Activated CD4-positive, alpha-beta T cell treated with anti-CD3 and anti-CD28 coated beads, Interleukin-2, Interleukin-4, amounts not matched to agents 100 ng/mL and 50 ng/mL, durations not matched to agents 16 hours and 8 hours (primary cell): ENCODE data around the gene NPHS1.
"Not testable (repeated sequence)": the region's sequence is repeated elsewhere in the genome, so short reads cannot be mapped to it uniquely, and the experiment has no call there.

Experiments used
- DNase-seq: peaks from one replicate; pipeline ENCODE4 v3.0.0-alpha.2; 2020; ENCODE audit warnings: low spot score

The NPHS1 gene

GRCh38 chr19:35811317-35812219, 40.7 kb downstream of the NPHS1 start:
- no peak for DNase-seq

GRCh38 chr19:35807633-35808032, 44.7 kb downstream of the NPHS1 start:
- DNase-seq, result no peak

GRCh38 chr19:35806597-35806996, 45.7 kb downstream of the NPHS1 start:
- DNase-seq, result no peak

GRCh38 chr19:35805526-35806102, 46.7 kb downstream of the NPHS1 start:
- no peak for DNase-seq

- no peak for DNase-seq
These were observed 50.5 kb downstream of the NPHS1 start for GRCh38 chr19:35801828-35802227.

- no peak for DNase-seq
These were observed 54.6 kb downstream of the NPHS1 start for GRCh38 chr19:35797663-35798062.

- no peak for DNase-seq
These were observed 55.4 kb downstream of the NPHS1 start for GRCh38 chr19:35796645-35797542.

GRCh38 chr19:35795564-35795963, 56.7 kb downstream of the NPHS1 start:
- DNase-seq, result not testable (repeated sequence)

- no peak for DNase-seq
These were observed 58.7 kb downstream of the NPHS1 start for GRCh38 chr19:35793381-35794165.

- no peak for DNase-seq
These were observed 59.4 kb downstream of the NPHS1 start for GRCh38 chr19:35792888-35793287.

- DNase-seq, result no peak
These were observed 60.0 kb downstream of the NPHS1 start for GRCh38 chr19:35792312-35792711.

GRCh38 chr19:35791814-35792279, 60.5 kb downstream of the NPHS1 start:
- no peak for DNase-seq

GRCh38 chr19:35790981-35791813, 61.1 kb downstream of the NPHS1 start:
- no peak for DNase-seq

GRCh38 chr19:35789978-35790944, 62.0 kb downstream of the NPHS1 start:
- DNase-seq, result no peak

- no peak for DNase-seq
These were observed 62.9 kb downstream of the NPHS1 start for GRCh38 chr19:35789195-35789977.

- DNase-seq, result no peak
These were observed 63.9 kb downstream of the NPHS1 start for GRCh38 chr19:35788205-35788960.

- no peak for DNase-seq
These were observed 65.0 kb downstream of the NPHS1 start for GRCh38 chr19:35787227-35787799.
